HG03432 (cell line): ENCODE results near the gene TTC4.

Source experiments
- ATAC-seq: cut with Tn5 transposase; IDR thresholded peaks from one replicate; pipeline ENCODE4 v1.9.1; 2021; ENCODE audit warnings: mild to moderate bottlenecking, moderate library complexity; ENCODE audit not compliant: unreplicated experiment

TTC4 gene

DNA sequence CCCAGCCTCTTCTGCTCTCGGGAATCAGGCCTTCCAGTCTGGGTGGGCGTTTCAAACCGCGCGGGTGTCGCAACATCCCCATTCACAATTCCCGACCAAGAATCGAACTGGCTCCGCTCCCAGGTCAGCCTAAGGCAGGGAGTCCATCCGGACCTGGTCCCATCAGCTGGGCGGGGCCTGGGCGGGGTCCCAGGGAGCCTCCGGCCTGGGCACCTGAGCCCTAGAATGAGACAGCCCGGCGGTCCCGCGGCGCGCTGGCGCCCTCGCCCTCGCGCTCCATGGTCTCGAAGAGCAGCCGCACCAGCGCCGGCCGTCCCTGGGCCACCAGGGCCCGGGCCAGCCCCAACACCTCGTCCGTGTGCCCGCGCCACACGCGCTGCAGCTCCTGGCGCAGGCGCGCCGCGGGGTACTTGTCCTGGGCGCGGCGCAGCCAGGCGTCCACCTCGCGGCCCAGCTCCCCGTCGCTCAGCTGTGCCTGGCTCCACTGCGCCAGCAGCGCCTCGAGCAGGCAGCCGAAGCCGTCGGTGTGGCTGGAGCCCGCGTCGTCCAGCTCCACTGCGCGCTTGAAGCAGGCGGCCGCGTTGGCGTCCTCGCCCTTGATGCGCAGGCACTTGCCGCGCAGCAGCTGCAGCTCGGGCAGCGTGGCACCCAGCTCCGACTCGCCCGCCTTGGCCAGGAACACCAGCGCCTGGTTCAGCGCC, 65.5 kb downstream of the TTC4 start:
- no peak for ATAC-seq

DNA sequence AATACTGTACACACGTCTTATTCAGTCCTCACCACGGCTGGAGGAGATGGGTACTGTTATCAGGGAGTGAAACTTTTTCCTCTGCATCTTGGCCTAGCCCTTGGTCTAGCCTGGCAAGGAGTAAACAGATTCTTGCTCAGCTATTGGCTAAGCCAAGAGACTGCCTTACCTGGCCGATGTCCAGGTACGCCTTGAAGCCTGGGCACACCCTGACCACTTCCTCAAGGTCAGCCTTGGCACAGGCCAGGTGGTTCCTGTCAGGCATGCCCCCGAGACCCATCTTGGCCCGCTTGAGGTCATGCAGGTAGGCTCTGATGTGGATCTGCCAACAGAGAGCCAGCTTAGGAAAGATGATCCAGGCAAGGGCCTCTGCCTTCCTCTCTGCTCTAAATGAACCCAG, 66.5 kb downstream of the TTC4 start:
- ATAC-seq, result no peak

DNA sequence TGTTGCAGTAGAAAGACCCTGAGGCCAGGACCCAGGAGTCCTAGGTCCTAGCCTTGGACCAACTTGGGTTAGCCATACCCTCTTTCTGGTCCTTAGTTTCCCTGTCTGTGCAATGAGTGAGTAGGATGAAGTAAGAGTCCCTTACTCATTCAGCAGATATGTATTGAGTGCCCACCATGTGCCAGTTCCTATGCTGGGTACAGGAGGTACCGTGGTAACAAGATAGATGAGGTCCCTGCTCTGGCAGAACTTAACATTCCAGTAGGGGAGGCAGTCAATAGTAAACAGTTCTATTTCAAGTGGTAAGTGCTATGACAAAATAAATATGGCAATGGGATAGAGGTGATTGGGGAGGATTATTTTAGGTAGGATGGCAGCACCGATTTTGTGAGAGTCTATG, 66.9 kb downstream of the TTC4 start:
- no peak for ATAC-seq

DNA sequence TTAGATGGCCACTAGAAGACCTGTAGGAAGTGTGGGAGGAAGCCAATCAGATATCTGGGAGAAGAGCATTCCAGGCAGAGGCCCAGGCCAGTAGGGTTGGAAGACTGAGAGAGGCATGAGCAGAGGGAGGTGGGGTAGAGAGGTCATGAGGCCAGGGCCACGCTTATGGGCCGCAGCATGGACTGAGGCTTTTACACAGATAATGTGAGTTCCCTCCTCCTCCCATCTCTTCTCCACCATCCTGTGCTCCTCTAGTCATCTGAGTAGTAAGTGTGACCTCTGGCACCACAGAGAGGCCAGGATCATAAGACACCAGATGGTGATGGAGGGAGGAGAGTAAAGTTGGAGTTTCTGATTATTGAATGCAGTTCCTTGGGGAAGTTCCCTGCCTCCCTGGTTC, 68.4 kb downstream of the TTC4 start:
- ATAC-seq, result no peak

DNA sequence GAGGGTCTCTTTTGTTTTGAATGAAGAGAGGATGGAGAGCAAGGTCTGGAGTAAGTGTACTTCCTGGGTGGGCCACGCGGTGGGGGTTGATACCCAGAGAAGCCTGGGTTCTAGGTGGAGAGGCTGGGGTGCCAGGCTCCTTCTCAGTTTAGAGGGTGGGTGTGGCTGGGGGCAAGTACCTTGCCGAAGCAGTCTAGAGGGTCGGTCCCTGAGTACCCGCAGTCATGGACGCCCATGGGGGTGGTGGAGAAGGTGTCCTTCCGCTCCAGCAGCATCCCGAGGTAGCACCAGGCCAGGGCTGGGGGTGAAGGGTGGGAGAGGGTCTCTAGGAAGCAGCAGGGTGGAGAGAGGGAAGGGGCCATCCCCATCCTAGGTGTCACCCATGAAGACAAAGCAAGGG, 71.1 kb downstream of the TTC4 start:
- ATAC-seq, result no peak

DNA sequence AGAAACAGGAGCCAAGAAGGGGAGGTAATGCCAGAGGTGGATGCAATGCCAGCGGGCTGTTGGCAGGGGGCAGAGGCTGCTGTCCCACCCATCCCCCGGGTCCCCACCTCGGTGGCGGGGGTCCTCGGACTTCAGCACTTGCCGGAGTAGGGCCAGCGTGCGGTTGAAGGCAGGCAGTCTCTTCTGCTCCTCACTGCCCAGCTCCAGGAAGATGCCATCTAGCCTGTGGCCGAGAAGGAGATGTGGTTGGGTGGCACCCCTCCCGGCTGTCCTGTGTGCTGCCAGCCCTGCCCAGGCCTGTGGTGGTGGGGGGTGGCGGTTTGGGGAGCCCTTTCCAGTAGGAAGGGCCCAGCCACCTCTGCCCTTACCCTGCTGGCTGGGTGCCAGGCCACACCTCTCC, 71.9 kb downstream of the TTC4 start:
- no peak for ATAC-seq

DNA sequence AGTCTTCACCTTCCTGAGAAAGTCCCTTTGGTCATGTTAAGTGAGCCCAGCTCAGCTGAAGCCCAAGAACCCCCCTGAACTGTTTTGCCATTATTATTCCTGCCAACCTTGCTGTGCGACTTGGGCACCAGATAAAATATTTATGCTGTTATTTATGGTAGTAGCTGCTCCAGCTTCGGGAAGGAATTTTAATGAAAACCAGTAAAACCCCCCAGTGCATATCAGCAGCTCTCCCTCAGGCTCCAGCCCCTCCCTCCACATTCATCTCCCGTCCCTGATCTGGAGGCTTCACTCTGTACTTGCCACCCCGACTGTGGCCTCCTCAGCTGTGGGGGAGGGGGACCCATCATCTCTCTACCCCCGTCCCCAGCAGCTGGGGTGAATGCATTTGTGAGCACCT, 72.8 kb downstream of the TTC4 start:
- ATAC-seq, result no peak

DNA sequence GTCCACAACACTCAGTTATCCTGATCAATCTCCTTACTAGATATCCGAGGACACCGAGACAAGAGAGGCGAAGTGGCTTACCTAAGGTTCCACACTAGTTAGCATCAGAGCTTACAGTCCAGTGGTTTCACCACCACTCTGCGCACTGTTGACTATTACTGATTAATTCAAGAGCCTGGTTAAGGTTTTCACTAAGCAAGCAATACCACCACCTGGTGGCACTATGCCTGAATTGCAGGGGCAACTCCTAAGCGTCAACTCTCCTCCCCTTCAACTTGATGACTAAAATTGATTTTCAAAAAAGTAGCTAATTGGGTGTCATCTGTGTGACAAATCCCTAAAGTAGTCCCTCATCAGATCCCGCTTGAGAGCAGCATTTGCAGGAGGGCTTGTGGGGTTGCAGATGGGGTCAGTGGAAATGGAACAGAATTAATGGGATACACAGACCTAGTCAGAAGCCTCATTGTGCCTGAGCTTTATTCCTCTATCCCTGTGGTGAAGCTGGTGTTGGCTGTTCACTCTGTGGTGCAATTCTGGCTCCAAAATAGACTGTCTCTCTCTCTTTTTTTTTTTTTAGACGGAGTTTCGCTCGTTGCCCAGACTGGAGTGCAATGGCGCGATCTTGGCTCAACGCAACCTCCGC, 76.3 kb downstream of the TTC4 start:
- ATAC-seq, result no peak
